DLD1 (cell line): Measurements from ENCODE around the gene FAM110C.

Experiments
- in situ Hi-C: cut with HindIII; loops from 2 replicates; pipeline ENCODE4 v1.10.0; 2017; ENCODE audit warnings: low sequenced_read_pairs

The FAM110C gene

GRCh38 chr2:10222-10875 is 36.0 kb downstream of the FAM110C start:
- in situ Hi-C loops = no loop called here
